ENCODE data around the gene BPIFB3. TPM values are rescaled to one million over a fixed set of nuclear protein-coding genes. Genes with fewer than 3 reads are reported as not detected.

Gene BPIFB3
- total RNA-seq, 1 experiment from 2014 or later: not detected

- BruUV-seq (replicated peaks): no TSS peak
- intact Hi-C loops (cut with micrococcal nuclease; ENCODE audit: unreplicated experiment): no loop called here
- in situ Hi-C loops (cut with HindIII; ENCODE audit: low pct_unique_long_range_greater_than_20kb, low sequenced_read_pairs): no loop called here
Observed at GRCh38 chr20:33059136-33059535, 5.4 kb downstream of the BPIFB3 start.

GRCh38 chr20:33059741-33060390 is 6.2 kb downstream of the BPIFB3 start:
- ChIA-PET CTCF (no interaction called here), POLR2A (no interaction called here)
- no peaks in the 10 kb centered on the region for H3K4me1 ChIP-seq (ENCODE audit: control insufficient read depth, insufficient read depth, low read length)
- H3K9me3 ChIP-seq (ENCODE audit: control insufficient read depth, insufficient read depth, low read depth, low read length): no peaks in the 10 kb centered on the region
- in situ Hi-C loops (cut with HindIII; ENCODE audit: low pct_unique_long_range_greater_than_20kb, low sequenced_read_pairs) (no loop called here), intact Hi-C loops (cut with micrococcal nuclease; ENCODE audit: unreplicated experiment) (no loop called here)
- H3K27ac ChIP-seq (ENCODE audit: low read length): no peak overlapping the region
- no TSS peak for BruUV-seq (replicated peaks)
- H3K4me3 ChIP-seq (ENCODE audit: low read depth in 2 of 2, low read length in 2 of 2): no peak overlapping the region
- no peaks in the 10 kb centered on the region for H3K27me3 ChIP-seq (ENCODE audit: control insufficient read depth, insufficient read depth, low read length)
- ATAC-seq (no peak), DNase-seq (ENCODE audit: low read depth, low spot score) (no peak)
- no peak for TF ChIP-seq CTCF (IDR thresholded peaks at IDR 0.05)
- no peak for TF ChIP-seq REST (IDR thresholded peaks at IDR 0.05; ENCODE audit: insufficient read depth in 1 of 2, low read depth in 2 of 2, low read length in 1 of 2)
- TF ChIP-seq TCF7L2 (IDR thresholded peaks at IDR 0.05; ENCODE audit: low read depth, low read length): no peak
- no peak for TF ChIP-seq SIN3A (IDR thresholded peaks at IDR 0.05; ENCODE audit: borderline replicate concordance, insufficient read depth, low read depth, low read length)
- no peak for TF ChIP-seq POLR2AphosphoS5 (IDR thresholded peaks at IDR 0.05; ENCODE audit: low read depth, low read length)
- no peaks in the 10 kb centered on the region for H3K36me3 ChIP-seq (ENCODE audit: control insufficient read depth, insufficient read depth, low read length)

More at GRCh38 chr20:33059136-33059535, 5.4 kb downstream of the BPIFB3 start:
- H3K27ac ChIP-seq (ENCODE audit: low read length): no peak overlapping the region
- no peak for DNase-seq (ENCODE audit: low read depth, low spot score)
- no peak for ATAC-seq
- POLR2A ChIA-PET: no interaction called here
- no peaks in the 10 kb centered on the region for H3K27me3 ChIP-seq (ENCODE audit: control insufficient read depth, insufficient read depth, low read length)
- no peaks in the 10 kb centered on the region for H3K4me1 ChIP-seq (ENCODE audit: control insufficient read depth, insufficient read depth, low read length)
- no peaks in the 10 kb centered on the region for H3K9me3 ChIP-seq (ENCODE audit: control insufficient read depth, insufficient read depth, low read depth, low read length)
- TF ChIP-seq REST (IDR thresholded peaks at IDR 0.05; ENCODE audit: insufficient read depth in 1 of 2, low read depth in 2 of 2, low read length in 1 of 2): no peak
- TF ChIP-seq POLR2AphosphoS5 (IDR thresholded peaks at IDR 0.05; ENCODE audit: low read depth, low read length): no peak
- TF ChIP-seq TCF7L2 (IDR thresholded peaks at IDR 0.05; ENCODE audit: low read depth, low read length): no peak
- TF ChIP-seq CTCF (IDR thresholded peaks at IDR 0.05): no peak
- TF ChIP-seq SIN3A (IDR thresholded peaks at IDR 0.05; ENCODE audit: borderline replicate concordance, insufficient read depth, low read depth, low read length): no peak
- H3K36me3 ChIP-seq (ENCODE audit: control insufficient read depth, insufficient read depth, low read length): no peaks in the 10 kb centered on the region
- H3K4me3 ChIP-seq (ENCODE audit: low read depth in 2 of 2, low read length in 2 of 2): no peak overlapping the region
- CTCF ChIA-PET: no interaction called here

Data from Panc1 (cell line).